Uterus (tissue), 4 donors: Measurements from ENCODE around the gene PRKAR1A. TPM values are rescaled to one million over a fixed set of nuclear protein-coding genes. Genes with fewer than 3 reads are reported as not detected.

Experiments used
- DNase-seq, 2 donors: peaks; one replicate each; pipeline ENCODE4 v3.0.0-alpha.2; 2019 to 2020
- H3K27ac ChIP-seq, 2 donors: fragments of 200-600 bp; sonication (generic); 1 replicate in 1 of 2; 2 replicates in 1 of 2; pipeline ENCODE4 v1.5.1; 2016 to 2018
- H3K27me3 ChIP-seq, 2 donors: fragments of 200-600 bp; sonication (generic); one replicate each; pipeline ENCODE4 v1.5.1; 2018 to 2019; ENCODE audit warnings: control low read depth in 1 of 2
- H3K36me3 ChIP-seq, 2 donors: fragments of 200-600 bp; sonication (generic); one replicate each; pipeline ENCODE4 v1.5.1; 2019; ENCODE audit warnings: control low read depth in 1 of 2
- H3K4me1 ChIP-seq, 2 donors: fragments of 200-600 bp; sonication (generic); one replicate each; pipeline ENCODE4 v1.5.1; 2018 to 2019; ENCODE audit warnings: control low read depth in 1 of 2
- H3K4me3 ChIP-seq, 2 donors: fragments of 200-600 bp; sonication (generic); 1 replicate in 1 of 2; 2 replicates in 1 of 2; pipeline ENCODE4 v1.5.1; 2018 to 2019; ENCODE audit warnings: mild to moderate bottlenecking in 1 of 2
- H3K9me3 ChIP-seq, 2 donors: fragments of 200-600 bp; sonication (generic); one replicate each; pipeline ENCODE4 v1.5.1; 2019; ENCODE audit warnings: control low read depth in 1 of 2
- CTCF ChIP-seq, 4 experiments: fragments of 200-600 bp in 2 of 4; fragments of 450-650 bp in 2 of 4; sonication (generic) in 2 of 4; IDR thresholded peaks; one replicate each; pipeline ENCODE4 v1.5.1; 2016 to 2019; ENCODE audit warnings: antibody characterized with exemption in 4 of 4, mild to moderate bottlenecking in 2 of 4, moderate library complexity in 1 of 4
- POLR2A ChIP-seq, 2 donors: fragments of 450-650 bp; IDR thresholded peaks; one replicate each; pipeline ENCODE4 v1.6.1; 2016; ENCODE audit warnings: antibody characterized with exemption in 2 of 2, mild to moderate bottlenecking in 1 of 2, moderate library complexity in 1 of 2
- intact Hi-C: fragments of 100-400 bp; cut with DNase I; formaldehyde crosslinking; loops from one replicate; pipeline ENCODE4 v1.15.1; 2023; ENCODE audit warnings: low total_unique reads
- total RNA-seq, 4 donors: library from RNA; depleted of rRNA in 3 of 4; stranded (reverse); fragments of >200 nt in 3 of 4; gene quantifications; one replicate each; pipeline versions ENCODE4 v1.1.0 to v1.2.4, GENCODE V29; 2014 to 2023
- donor health status: DM: yes; HTN: yes; CAD: no.

The PRKAR1A gene
- total RNA-seq, 4 donors from 2014 or later, result 171 to 532 (median 388) TPM

DNA sequence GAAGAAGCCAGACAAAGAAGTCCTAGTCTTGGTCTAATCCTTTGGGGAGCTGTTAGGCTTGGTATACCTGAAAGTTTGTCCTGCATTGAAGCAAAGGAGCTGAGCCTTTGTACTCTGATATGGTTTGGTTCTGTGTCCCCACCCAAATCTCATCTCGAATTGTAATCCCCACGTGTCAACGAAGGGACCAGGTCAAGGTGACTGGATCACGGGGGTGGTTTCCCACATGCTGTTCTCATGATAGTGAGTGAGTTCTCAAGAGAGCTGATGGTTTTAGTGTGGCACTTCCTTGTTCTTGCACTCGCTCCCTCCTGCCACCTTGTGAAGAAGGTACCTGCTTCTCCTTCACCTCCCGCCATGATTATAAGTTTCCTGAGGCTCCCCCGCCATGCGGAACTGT, 55.4 kb downstream of the PRKAR1A start:
- Histone ChIP-seq H3K27ac (peak overlapping the region; percentile 62 to 65), H3K36me3 (no peaks in the 10 kb centered on the region), H3K27me3 (no peaks in the 10 kb centered on the region), H3K9me3 (no peaks in the 10 kb centered on the region), H3K4me1 (peaks cover 6 to 12% of the 10 kb centered on the region in 2 donors), H3K4me3 (no peak overlapping the region)
- intact Hi-C loops, result no loop called here
- no peak for DNase-seq
- TF ChIP-seq CTCF (IDR thresholded peaks at IDR 0.05) (no peak), POLR2A (IDR thresholded peaks at IDR 0.05) (no peak)

- Histone ChIP-seq H3K27ac (peak overlapping the region in 1 of 2 donors; percentile 65), H3K27me3 (no peaks in the 10 kb centered on the region), H3K4me3 (no peak overlapping the region), H3K4me1 (peaks cover 6 to 12% of the 10 kb centered on the region in 2 donors), H3K36me3 (no peaks in the 10 kb centered on the region), H3K9me3 (no peaks in the 10 kb centered on the region)
- DNase-seq, result no peak
- intact Hi-C loops, result no loop called here
- no peak for TF ChIP-seq POLR2A (IDR thresholded peaks at IDR 0.05)
- no peak for TF ChIP-seq CTCF (IDR thresholded peaks at IDR 0.05)
These were observed 56.4 kb downstream of the PRKAR1A start for GRCh38 chr17:68568581-68568980.

DNA sequence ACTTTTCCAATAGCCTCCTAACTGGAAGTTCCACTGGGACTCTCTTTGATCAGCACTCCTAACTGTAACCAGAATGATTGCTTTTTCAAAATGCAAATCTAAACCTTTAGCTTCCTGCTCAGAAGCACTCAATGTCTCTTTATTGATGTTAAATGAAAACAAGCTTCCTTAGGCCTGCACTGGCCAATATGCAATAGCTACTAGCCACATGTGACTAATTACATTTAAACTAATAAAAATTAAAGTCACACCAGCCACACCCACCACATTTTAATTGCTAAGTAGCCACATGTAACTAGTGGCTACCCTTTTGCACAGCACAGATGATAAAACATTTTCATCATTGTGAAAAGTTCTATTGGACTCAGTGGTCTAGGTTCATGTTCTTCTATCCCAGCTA, 57.1 kb downstream of the PRKAR1A start:
- H3K27me3 ChIP-seq, result no peaks in the 10 kb centered on the region
- H3K27ac ChIP-seq, result peak overlapping the region in 1 of 2 donors; percentile 3
- peaks cover 6 to 12% of the 10 kb centered on the region in 2 donors for H3K4me1 ChIP-seq
- no peak overlapping the region for H3K4me3 ChIP-seq
- H3K9me3 ChIP-seq, result no peaks in the 10 kb centered on the region
- TF ChIP-seq CTCF (IDR thresholded peaks at IDR 0.05) (no peak), POLR2A (IDR thresholded peaks at IDR 0.05) (no peak)
- intact Hi-C loops, result no loop called here
- DNase-seq, result no peak
- no peaks in the 10 kb centered on the region for H3K36me3 ChIP-seq

GRCh38 chr17:68570526-68570925, 58.3 kb downstream of the PRKAR1A start:
- no peak overlapping the region for H3K27ac ChIP-seq
- DNase-seq, result no peak
- H3K36me3 ChIP-seq, result no peaks in the 10 kb centered on the region
- TF ChIP-seq POLR2A (IDR thresholded peaks at IDR 0.05), result no peak
- no peak for TF ChIP-seq CTCF (IDR thresholded peaks at IDR 0.05)
- intact Hi-C loops, result no loop called here
- H3K4me1 ChIP-seq, result peaks cover 6 to 12% of the 10 kb centered on the region in 2 donors
- no peaks in the 10 kb centered on the region for H3K27me3 ChIP-seq
- H3K4me3 ChIP-seq, result no peak overlapping the region
- H3K9me3 ChIP-seq, result no peaks in the 10 kb centered on the region

GRCh38 chr17:68572138-68572842, 60.1 kb downstream of the PRKAR1A start:
- no peak for DNase-seq
- Histone ChIP-seq H3K27ac (no peak overlapping the region), H3K4me3 (no peak overlapping the region), H3K9me3 (no peaks in the 10 kb centered on the region), H3K27me3 (no peaks in the 10 kb centered on the region), H3K36me3 (no peaks in the 10 kb centered on the region), H3K4me1 (peaks cover 2 to 4% of the 10 kb centered on the region in 2 donors)
- intact Hi-C loops, result no loop called here
- TF ChIP-seq POLR2A (IDR thresholded peaks at IDR 0.05) (no peak), CTCF (IDR thresholded peaks at IDR 0.05) (no peak)
